HEK293T (cell line): ENCODE measurements around the gene RNF6.

Experiments
- CTBP1 ChIP-seq: fragments of 450-650 bp; IDR thresholded peaks from 2 replicates; pipeline ENCODE4 v1.6.1; 2016; ENCODE audit warnings: borderline replicate concordance
- FOXA1 ChIP-seq: fragments of 450-650 bp; IDR thresholded peaks from 2 replicates; pipeline ENCODE4 v1.6.1; 2016; ENCODE audit warnings: mild to moderate bottlenecking
- FOXM1 ChIP-seq: fragments of 450-650 bp; IDR thresholded peaks from 2 replicates; pipeline ENCODE4 v1.6.1; 2017; ENCODE audit warnings: mild to moderate bottlenecking, borderline replicate concordance
- HDGF ChIP-seq: fragments of 450-650 bp; IDR thresholded peaks from 2 replicates; pipeline ENCODE4 v1.6.1; 2017; ENCODE audit warnings: antibody characterized with exemption, borderline replicate concordance
- L3MBTL2 ChIP-seq: fragments of 450-650 bp; conservative IDR thresholded peaks from 2 replicates; pipeline ENCODE4 v1.6.1; 2016; ENCODE audit warnings: mild to moderate bottlenecking
- NFRKB ChIP-seq: fragments of 450-650 bp; IDR thresholded peaks from 2 replicates; pipeline ENCODE4 v1.6.1; 2016; ENCODE audit warnings: mild to moderate bottlenecking, moderate library complexity
- SP1 ChIP-seq: fragments of 450-650 bp; IDR thresholded peaks from 2 replicates; pipeline ENCODE4 v1.6.1; 2017
- SUZ12 ChIP-seq: fragments of 450-650 bp; IDR thresholded peaks from 2 replicates; pipeline ENCODE4 v1.6.1; 2016; ENCODE audit warnings: mild to moderate bottlenecking
- TARDBP ChIP-seq: fragments of 450-650 bp; IDR thresholded peaks from 2 replicates; pipeline ENCODE4 v1.6.1; 2016

- TF ChIP-seq FOXM1 (no peak), TARDBP (no peak), SUZ12 (no peak), HDGF (no peak), SP1 (no peak), FOXA1 (no peak), NFRKB (no peak), L3MBTL2 (no peak), CTBP1 (no peak)
Measured at GRCh38 chr13:26225896-26226617, 3.9 kb upstream of the RNF6 start.
